Urothelium cell line (cell line): ENCODE measurements around the gene SMAP1.

ENCODE experiments used
- DNase-seq: peaks from one replicate; pipeline ENCODE4 v3.0.0; 2011; ENCODE audit warnings: low spot score, mixed read lengths
- FAIRE-seq: peaks from 2 replicates; lab custom pipeline; 2011; peaks lifted over from hg19 to GRCh38; lab: Jason Lieb, UNC

SMAP1 gene

DNA sequence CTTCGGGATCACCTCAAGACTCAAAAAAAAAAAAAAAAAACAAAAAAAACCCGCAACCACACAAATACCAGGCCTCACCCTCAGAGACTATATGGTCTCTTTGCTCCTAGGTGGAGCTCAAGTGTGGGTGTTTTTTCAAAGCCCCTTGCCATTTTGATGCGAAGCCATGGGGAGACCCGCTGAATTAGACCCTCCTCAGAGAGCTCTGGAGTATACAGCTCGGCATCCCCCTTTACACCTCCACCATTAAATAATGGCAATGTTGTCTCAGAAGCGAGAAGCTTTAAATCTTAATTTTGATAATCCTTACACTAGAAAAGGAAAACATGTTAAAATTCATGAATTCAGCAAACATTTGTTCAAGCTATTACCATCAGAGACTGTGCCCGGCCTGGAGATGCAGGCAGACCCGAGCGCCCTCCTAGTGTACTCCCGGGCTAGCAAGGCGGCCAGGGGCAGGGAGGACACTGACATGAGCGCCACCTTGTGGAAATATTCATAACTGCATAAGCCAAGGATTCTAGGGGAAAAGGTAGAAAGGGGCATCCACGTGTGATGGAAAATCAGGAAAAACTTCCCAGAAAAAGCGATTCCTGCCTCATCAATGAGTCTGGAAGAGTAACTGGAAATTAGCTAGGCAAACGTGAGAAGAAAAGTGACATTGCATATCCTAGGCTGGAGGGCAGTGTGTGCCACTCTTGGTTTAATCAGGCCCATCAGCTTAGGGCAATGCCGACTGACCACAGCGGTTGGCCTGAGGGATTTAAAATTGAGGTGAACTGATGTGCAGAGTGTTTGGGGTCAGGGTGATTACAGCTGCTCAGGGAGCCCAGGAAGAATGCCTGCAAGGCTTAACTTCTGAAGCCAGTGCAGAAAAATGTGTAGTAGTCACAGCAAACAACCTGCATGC lies 216.6 kb downstream of the SMAP1 start:
- DNase-seq (peak; percentile 84), FAIRE-seq (no peak)

DNA sequence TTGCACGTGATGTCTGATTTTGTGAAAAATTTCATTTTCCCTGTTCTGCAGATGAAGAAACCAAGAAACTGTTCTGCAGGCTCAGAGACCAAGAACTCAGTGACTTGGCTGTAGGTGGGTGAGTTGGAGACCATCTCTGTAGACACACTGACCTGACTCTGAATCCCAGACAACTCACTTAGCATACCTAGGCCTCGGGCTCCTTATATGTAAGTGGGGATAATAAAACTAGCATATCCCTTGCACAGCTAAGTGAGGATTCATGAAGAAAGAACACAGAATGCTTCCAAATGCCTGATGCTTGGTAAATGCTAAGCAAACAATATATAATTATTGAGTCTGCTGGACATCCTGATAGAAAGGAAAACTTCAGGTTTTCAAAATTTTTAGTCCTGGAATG lies 218.4 kb downstream of the SMAP1 start:
- FAIRE-seq (no peak), DNase-seq (no peak)

- DNase-seq (no peak), FAIRE-seq (peak; percentile 30)
These were observed 219.0 kb downstream of the SMAP1 start for GRCh38 chr6:70886661-70887060.

DNA sequence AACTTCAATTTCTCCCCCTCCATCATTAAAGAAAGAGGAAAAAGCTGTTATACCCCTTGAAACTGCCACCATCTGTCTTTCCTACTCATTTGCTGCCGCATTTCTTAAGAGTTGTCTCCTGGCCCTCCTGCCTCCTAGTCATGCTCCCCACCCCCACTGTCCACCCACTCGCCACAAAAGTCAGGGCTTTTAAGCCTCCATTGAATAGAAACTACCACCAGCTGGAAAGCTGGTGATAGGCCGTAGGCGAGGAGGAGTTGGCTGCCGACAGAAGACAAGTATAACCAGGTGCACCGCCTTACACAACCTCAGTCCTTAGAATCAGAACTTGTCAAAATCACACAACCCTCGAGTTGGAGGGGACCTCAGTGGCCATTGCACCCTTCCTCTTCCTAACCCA lies 221.6 kb downstream of the SMAP1 start:
- DNase-seq (no peak), FAIRE-seq (no peak)

- FAIRE-seq (no peak), DNase-seq (no peak)
These were observed 226.3 kb downstream of the SMAP1 start for GRCh38 chr6:70894001-70894400.

- FAIRE-seq (no peak), DNase-seq (no peak)
These were observed 232.4 kb downstream of the SMAP1 start for GRCh38 chr6:70900047-70900446.

GRCh38 chr6:70901324-70901723 lies 233.6 kb downstream of the SMAP1 start:
- no peak for DNase-seq
- FAIRE-seq: no peak

- no peak for FAIRE-seq
- DNase-seq: no peak
These were observed 236.2 kb downstream of the SMAP1 start for GRCh38 chr6:70903665-70904452.

- FAIRE-seq: no peak
- DNase-seq: no peak
These were observed 238.1 kb downstream of the SMAP1 start for GRCh38 chr6:70905742-70906141.
